Activated naive CD8-positive, alpha-beta T cell (primary cell): Measurements from ENCODE around the gene PCARE.

ENCODE experiments used
- H3K27ac Mint-ChIP-seq: one replicate; pipeline ENCODE4 v1.8.0; 2021; ENCODE audit warnings: mixed read lengths
- H3K27me3 Mint-ChIP-seq: one replicate; pipeline ENCODE4 v1.8.0; 2021; ENCODE audit warnings: mixed read lengths
- H3K36me3 Mint-ChIP-seq: one replicate; pipeline ENCODE4 v1.8.0; 2021; ENCODE audit warnings: mixed read lengths
- H3K4me1 Mint-ChIP-seq: one replicate; pipeline ENCODE4 v1.8.0; 2021; ENCODE audit warnings: low read depth, mixed read lengths
- H3K4me3 Mint-ChIP-seq: one replicate; pipeline ENCODE4 v1.8.0; 2021; ENCODE audit warnings: mild to moderate bottlenecking, mixed read lengths
- H3K9me3 Mint-ChIP-seq: one replicate; pipeline ENCODE4 v1.8.0; 2021; ENCODE audit warnings: low read depth, mixed read lengths

PCARE gene

DNA sequence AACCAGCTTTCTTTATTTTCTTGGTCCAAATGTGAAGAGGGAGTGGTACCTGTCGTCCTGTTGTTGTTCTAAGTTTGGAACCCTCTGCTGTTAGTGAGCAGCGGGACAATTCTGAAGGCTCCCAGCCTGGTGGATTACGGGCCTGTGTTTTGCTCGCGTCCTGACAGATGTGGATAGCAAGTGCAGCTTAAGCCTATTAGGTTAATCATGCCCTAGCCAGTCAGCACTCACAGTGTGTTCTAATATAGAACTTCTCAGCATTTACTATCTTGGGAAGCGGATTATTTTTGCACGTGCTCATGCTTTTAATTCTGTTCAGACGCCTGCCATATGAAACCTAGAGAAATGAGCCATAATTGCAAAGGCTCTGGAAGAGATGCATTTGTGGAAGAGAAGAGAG is at the start of gene PCARE:
TSS of gene PCARE (minus strand) at position 113 of the 400 bp plus-strand sequence. CDS start 262 bp downstream, outside the sequence.
- Mint-ChIP-seq H3K4me1 (no peaks in the 10 kb centered on the region), H3K27me3 (no peaks in the 10 kb centered on the region), H3K36me3 (no peaks in the 10 kb centered on the region), H3K27ac (no peak within 1 kb of the TSS), H3K4me3 (no peak within 1 kb of the TSS), H3K9me3 (no peaks in the 10 kb centered on the region)

DNA sequence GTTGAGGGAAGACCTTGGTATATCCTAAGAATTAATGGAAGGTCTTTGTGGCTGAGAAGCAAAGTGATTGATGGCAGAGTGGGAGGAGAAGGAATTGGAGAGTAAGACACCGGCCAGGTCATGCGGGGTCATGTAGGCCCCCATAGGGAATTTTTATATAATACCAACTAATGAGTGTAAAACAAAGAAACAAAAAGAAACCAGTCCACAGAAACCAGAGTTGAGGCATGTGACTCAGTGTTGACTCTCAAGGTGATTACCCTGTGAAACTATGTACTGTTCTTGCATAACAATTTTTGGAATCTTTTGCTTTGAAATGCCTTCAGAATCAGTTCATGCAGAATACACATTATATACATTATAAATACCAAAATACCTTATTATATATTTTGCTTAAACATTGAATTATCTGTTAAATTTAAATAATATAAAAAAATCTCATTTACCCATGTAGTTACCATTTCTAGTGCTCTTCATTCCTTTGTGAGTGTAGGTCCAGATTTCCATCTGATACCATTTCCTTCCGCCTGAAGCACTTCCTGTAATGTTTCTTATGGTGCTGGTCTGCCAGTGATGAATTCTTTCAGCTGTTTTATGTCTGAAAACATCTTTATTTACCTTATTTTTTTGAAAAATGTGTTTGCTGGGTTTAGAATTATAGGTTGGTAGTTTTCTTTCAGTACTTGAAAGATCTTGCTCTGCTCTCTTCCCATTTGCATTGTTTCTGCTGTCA is 49.5 kb upstream of the PCARE start:
- peaks cover 63% of the 10 kb centered on the region for H3K4me1 Mint-ChIP-seq
- H3K27ac Mint-ChIP-seq = peak overlapping the region; percentile 84
- peak overlapping the region; percentile 30 for H3K4me3 Mint-ChIP-seq
- H3K27me3 Mint-ChIP-seq = no peaks in the 10 kb centered on the region
- H3K36me3 Mint-ChIP-seq = peaks cover 37% of the 10 kb centered on the region
- H3K9me3 Mint-ChIP-seq = peaks cover 5% of the 10 kb centered on the region

DNA sequence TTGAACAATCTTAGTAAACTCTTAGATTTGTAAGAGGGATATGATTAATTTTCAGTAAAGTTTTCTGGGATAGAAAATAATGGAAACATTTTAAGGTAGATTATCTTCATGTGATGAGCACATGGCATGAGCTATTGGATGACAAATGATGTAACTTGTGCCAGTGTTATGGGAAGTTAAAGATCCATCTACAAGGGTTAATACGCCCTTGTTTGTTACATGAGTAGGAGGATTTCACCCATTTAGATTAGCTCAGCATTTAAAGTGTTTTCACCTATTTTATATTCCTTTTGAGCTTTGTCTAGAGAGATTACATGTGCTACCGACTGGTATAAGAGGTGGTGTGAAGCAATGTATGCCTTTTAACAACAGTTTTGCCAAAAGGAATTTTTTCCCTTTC is 46.5 kb upstream of the PCARE start:
- Mint-ChIP-seq H3K36me3 (peaks cover 34% of the 10 kb centered on the region), H3K4me1 (peaks cover 77% of the 10 kb centered on the region)

DNA sequence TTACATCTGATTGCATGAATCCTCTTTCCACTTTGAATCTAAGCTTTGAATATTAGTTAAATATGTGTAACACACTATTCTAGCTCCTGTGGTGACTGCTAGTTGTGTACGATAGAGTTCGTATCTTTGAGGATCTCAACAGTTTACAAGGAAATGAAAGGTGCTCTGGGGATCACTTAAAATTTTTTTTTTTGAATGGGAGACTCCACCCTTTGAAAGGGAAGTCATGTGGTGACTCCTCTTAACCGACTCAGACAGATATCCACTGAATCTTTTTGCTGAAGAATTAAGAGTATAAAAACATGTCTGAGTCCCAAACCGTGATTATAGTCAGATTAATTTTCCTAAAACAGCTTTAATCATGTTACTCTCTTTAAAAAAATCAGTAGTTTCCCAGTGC is 44.9 kb upstream of the PCARE start:
- peaks cover 75% of the 10 kb centered on the region for H3K4me1 Mint-ChIP-seq
- peaks cover 5% of the 10 kb centered on the region for H3K9me3 Mint-ChIP-seq
- peak overlapping the region; percentile 53 for H3K4me3 Mint-ChIP-seq
- H3K27me3 Mint-ChIP-seq = no peaks in the 10 kb centered on the region
- no peak overlapping the region for H3K27ac Mint-ChIP-seq
- H3K36me3 Mint-ChIP-seq = peaks cover 26% of the 10 kb centered on the region

More for the DNA sequence above, 46.5 kb upstream of the PCARE start:
- H3K27me3 Mint-ChIP-seq = no peaks in the 10 kb centered on the region
- H3K9me3 Mint-ChIP-seq = peaks cover 5% of the 10 kb centered on the region
- no peak overlapping the region for H3K4me3 Mint-ChIP-seq
- H3K27ac Mint-ChIP-seq = no peak overlapping the region

DNA sequence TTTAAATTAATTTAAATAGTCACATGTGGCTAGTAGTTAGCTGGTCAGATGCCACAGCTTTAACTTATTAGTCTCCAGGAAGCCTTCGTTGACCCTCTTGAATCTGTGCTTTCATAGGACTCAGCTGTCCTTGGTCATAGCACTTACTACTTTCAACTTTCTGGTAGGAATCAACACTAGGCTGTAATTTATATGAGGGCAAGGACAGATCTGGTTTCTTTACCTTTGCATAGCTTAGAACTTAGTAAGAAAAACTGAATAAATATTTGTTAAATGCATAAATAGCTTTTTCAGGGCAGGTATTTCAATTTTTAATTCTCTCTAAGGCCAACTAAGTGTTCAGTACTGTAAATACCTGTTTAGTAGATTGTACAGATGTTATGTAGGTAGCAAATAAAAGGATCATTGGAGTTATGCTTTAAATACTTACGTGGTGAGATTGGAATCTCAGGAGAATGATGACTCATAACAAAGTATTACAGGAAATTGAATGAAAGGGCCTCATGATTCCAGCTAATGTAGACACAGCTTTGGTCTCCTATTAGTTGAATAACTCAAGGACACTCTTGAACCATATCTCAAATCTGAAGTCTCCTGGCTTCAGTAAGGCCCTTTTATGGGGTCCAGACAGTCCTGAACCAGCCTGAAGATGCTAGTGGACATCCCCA is 43.4 kb upstream of the PCARE start:
- H3K4me1 Mint-ChIP-seq = peaks cover 66% of the 10 kb centered on the region
- H3K27me3 Mint-ChIP-seq = no peaks in the 10 kb centered on the region
- peak overlapping the region; percentile 69 for H3K27ac Mint-ChIP-seq
- peak overlapping the region; percentile 95 for H3K4me3 Mint-ChIP-seq
- peaks cover 14% of the 10 kb centered on the region for H3K36me3 Mint-ChIP-seq
- no peaks in the 10 kb centered on the region for H3K9me3 Mint-ChIP-seq

DNA sequence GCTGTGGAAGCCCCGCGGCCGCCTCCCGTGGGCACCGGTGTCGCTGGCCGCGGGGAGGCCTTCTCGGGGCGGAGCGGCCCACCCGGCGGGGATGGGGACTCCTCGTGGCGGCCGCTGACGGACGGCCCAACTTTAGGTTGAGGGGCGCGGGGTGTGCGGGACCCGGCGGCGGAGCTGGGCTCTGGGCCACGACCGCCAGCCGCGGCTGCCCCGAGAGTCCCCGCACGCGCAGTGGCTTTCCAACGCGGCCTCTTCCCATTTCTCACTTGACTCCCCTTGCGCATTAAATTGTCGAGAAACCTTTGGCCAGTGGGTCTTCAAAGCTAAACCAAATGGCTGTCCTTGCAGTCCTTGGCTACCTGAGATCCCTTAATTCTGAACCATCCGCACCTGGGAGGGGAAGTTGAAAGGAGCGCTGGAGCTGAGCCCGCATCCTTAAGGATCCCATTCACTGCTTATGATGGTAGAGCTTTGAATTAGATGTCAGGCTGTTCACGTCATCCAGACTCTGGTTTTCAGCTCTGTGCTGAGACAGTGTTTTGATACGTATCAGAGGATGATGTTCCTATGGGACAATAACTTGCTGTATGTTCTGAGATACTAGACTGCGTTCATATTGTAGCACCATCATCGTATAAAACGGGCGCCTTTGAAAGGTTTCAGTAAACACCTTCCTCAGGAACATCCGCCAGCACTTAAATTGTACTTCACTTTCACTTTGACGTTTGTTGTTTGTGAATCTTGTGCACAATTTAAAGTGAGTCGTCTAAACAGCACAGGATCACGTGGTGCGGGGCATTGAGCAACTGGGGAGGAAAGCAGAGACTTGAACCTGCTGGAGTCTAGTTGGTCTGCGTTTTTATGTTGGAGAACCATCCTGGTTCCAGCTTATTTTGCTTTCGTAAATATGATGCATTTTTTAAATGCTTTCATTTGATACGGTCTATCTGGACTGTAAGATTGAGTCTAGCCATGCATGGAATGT is 41.8 kb upstream of the PCARE start:
- Mint-ChIP-seq H3K4me3 (peak overlapping the region; percentile 95), H3K27ac (peak overlapping the region; percentile 99), H3K4me1 (peaks cover 59% of the 10 kb centered on the region), H3K9me3 (no peaks in the 10 kb centered on the region), H3K27me3 (no peaks in the 10 kb centered on the region), H3K36me3 (peaks cover 2% of the 10 kb centered on the region)

DNA sequence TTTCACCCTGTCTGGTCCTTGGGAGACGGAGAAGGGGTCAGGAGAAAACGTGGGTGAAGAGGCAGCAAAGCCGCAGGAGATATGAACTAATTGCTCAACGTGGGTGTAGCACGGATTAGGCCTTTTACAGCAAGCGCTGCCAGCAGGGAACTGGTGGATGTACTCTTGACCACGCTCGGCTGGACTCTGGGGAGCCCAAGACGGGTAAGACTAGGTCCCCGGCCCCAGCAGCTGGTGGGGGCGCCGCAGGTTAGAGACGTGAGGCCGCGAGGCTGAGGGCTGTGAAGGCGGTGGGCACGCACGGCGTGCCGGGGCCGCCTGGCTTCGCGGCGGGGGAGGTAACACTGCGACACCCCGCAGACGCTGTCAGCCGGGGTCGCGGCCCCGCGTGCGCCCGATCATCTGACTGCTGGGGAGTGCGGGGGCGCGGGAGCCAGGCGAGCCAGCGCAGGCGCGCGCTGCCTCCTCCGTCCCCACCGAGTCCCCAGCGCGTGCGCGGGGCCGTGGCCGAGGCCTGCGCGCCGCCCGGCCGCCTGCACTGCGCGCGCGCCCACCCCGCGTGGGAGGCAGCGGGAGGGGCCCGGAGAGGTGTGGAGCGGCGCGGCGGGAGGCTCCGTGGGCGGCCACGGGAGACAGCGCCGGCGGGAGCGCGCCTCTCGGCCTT is 40.8 kb upstream of the PCARE start, which contains the start of gene CLIP4:
TSS of gene CLIP4 (plus strand) at position 470 of the 664 bp plus-strand sequence. CDS start 5,974 bp downstream, outside the sequence.
- Mint-ChIP-seq H3K27me3 (no peaks in the 10 kb centered on the region), H3K4me3 (peak within 1 kb of the TSS; percentile 95), H3K27ac (peak within 1 kb of the TSS; percentile 99), H3K36me3 (peaks cover 2% of the 10 kb centered on the region), H3K9me3 (no peaks in the 10 kb centered on the region), H3K4me1 (peaks cover 49% of the 10 kb centered on the region)

DNA sequence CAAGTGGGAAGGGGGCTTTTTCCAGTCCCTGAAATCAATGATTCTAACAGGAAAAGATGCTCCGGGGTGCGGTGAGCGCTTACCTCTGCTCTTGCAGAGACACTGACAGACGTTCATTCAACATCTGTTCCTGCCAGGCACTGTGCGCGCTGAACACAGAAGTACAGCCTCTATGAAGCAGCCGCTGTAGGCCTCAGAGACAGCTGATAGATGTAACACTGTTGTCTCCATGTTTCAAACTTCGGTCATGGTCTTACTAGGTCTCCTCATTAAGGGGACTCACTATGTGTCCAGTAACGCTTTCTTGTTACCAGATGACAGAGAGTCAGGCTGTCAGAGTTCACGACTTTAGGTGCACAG is 40.2 kb upstream of the PCARE start:
- Mint-ChIP-seq H3K4me1 (peaks cover 45% of the 10 kb centered on the region), H3K9me3 (no peaks in the 10 kb centered on the region), H3K4me3 (peak overlapping the region; percentile 93), H3K36me3 (peaks cover 2% of the 10 kb centered on the region), H3K27me3 (no peaks in the 10 kb centered on the region), H3K27ac (peak overlapping the region; percentile 97)

DNA sequence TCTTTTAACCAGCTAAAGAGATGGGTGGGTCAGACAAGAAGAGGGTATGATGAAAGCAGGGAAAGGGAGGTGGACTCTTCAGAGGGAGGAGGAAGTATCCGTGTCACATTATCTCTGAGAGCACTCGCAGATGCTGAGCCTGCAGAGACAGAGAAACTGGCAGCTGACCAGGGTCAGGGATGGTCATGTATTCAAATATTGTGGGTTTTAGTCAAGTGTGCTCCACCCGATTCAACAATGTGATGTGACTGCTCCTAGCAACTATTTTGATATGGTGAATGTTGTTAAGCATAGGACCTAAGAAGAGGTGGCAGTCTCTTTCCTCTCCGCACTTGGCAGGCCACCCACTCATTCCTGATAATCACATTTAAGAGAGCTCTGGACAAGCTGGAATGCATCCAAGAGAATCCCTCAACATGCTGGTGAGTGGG is 39.6 kb upstream of the PCARE start:
- H3K27ac Mint-ChIP-seq = peak overlapping the region; percentile 97
- no peaks in the 10 kb centered on the region for H3K27me3 Mint-ChIP-seq
- peaks cover 38% of the 10 kb centered on the region for H3K4me1 Mint-ChIP-seq
- no peaks in the 10 kb centered on the region for H3K9me3 Mint-ChIP-seq
- peak overlapping the region; percentile 93 for H3K4me3 Mint-ChIP-seq
- peaks cover 2% of the 10 kb centered on the region for H3K36me3 Mint-ChIP-seq

DNA sequence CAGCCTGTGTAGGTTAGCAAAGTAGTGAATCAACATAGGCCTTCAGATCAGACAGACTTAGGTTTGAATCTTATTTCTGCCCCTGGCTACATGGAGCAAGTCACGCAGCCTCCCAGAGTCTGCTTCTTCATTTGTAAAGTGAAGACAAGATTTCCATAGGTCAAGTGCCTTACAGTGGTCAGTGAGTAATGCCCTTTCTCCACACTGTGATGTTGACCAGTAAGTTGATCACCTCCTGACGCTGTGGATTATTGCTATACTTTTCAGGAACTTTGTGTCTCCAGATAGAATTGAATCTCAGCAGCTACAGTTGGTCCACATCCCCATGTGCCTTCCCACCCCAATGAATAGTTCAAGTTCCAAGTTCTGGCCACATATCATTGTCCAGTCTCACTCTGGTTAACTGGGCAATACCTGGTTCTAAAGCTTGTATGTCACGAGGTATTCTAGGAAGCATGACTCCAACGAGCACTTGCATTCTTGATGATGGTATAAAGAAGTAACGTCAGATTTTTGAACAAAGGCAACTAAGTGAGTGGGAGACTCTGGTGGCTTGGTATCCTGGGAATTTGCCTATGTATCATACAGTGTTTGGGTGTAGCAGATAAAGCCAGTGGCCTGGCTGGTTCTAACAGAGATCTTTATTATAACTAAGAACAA is 38.8 kb upstream of the PCARE start:
- Mint-ChIP-seq H3K4me1 (peaks cover 32% of the 10 kb centered on the region), H3K4me3 (no peak overlapping the region), H3K36me3 (peaks cover 2% of the 10 kb centered on the region), H3K27ac (no peak overlapping the region), H3K9me3 (no peaks in the 10 kb centered on the region), H3K27me3 (peaks cover under 1% of the 10 kb centered on the region)

DNA sequence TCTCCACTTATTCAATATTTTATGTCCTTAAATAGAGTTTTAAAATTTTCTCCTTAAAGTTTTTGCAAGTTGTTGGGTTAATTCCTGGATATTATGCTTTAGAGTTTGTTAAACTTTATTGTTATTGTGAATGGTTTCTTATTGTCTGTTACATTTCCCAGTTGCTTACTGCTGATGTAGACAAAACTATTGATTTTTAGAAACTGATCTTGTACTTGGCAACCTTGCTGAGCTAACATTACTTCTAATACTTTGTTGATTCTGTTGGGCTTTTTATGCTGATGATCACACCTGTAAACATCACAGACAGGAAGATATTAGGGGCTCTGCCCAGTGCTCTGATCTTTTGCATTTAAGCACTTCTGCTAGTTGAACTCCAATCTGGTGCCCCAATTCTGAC is 38.1 kb upstream of the PCARE start:
- peaks cover 2% of the 10 kb centered on the region for H3K36me3 Mint-ChIP-seq
- no peaks in the 10 kb centered on the region for H3K9me3 Mint-ChIP-seq
- H3K27me3 Mint-ChIP-seq = peaks cover 3% of the 10 kb centered on the region
- no peak overlapping the region for H3K27ac Mint-ChIP-seq
- H3K4me3 Mint-ChIP-seq = no peak overlapping the region
- peaks cover 24% of the 10 kb centered on the region for H3K4me1 Mint-ChIP-seq

DNA sequence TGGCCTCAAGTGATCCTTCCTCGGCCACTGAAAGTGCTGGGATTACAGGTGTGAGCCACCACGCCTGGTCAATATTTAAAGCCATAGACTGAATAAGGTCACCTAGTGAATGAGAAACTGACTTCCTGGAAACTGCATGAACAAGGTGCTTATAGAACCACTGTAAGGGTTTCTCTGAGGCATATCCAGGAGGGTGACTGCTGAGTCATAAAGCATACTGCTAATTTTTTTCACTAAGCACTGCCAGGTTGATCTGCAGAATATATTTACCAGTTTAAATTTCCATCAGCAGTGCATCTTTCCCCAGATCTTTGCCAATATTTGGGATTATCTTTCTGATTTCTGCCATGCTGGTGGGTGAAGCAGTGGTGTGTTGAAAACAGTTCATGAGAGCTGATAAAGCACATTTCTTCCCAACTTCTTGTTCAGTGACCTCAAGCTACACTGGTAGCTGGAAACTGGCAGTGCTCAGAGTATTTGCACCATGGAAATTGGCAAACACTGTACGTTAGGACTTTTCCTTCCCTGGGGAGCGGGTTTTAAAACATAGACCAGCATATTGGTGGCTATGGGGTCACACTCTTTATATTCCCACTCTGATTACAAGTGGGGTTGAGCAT is 36.7 kb upstream of the PCARE start:
- H3K27me3 Mint-ChIP-seq = peaks cover 3% of the 10 kb centered on the region
- no peaks in the 10 kb centered on the region for H3K9me3 Mint-ChIP-seq
- H3K4me1 Mint-ChIP-seq = peaks cover 11% of the 10 kb centered on the region
- H3K4me3 Mint-ChIP-seq = no peak overlapping the region
- no peak overlapping the region for H3K27ac Mint-ChIP-seq
- no peaks in the 10 kb centered on the region for H3K36me3 Mint-ChIP-seq

DNA sequence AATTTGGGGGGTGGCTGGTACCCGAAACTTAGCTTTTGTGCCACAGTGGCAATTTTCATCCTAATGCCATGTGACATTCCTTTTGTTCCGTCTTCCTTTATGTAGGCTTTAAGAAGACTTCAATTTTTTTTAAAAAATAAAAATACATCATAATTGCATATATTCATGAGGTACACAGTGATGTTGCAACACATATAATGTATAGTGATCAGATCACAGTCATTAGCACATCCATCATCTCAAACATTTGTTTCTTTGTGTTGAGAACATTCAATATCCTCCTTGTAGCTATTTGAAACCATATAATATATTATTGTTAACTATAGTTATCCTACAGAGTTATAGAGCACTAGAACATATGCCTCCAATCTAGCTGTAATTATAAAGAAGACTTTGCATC is 34.9 kb upstream of the PCARE start:
- Mint-ChIP-seq H3K9me3 (no peaks in the 10 kb centered on the region), H3K27ac (no peak overlapping the region), H3K27me3 (peaks cover 3% of the 10 kb centered on the region), H3K36me3 (no peaks in the 10 kb centered on the region), H3K4me1 (peaks cover 4% of the 10 kb centered on the region), H3K4me3 (no peak overlapping the region)
